HepG2 (cell line): ENCODE measurements around the gene PLEKHB1. TPM values are rescaled to one million over a fixed set of nuclear protein-coding genes. Genes with fewer than 3 reads are reported as not detected.

Source experiments
- EP300 ChIP-seq, 3 experiments: sonication (generic) in 1 of 3; formaldehyde crosslinking in 1 of 3; IDR thresholded peaks; 2 replicates each; pipeline versions ENCODE4 v1.5.1 to v1.6.1; 2011 to 2020; ENCODE audit warnings: low read depth in 2 of 3, low read length in 2 of 3, borderline replicate concordance in 1 of 3, improper control_type of control experiment in 1 of 3, mild to moderate bottlenecking in 1 of 3, missing genetic modification reagents in 1 of 3, moderate library complexity in 1 of 3
- GABPB1 ChIP-seq: IDR thresholded peaks from 2 replicates; pipeline ENCODE4 v1.6.1; 2016; ENCODE audit warnings: mild to moderate bottlenecking, missing genetic modification reagents, moderate library complexity, missing compliant biosample characterization
- HNF1B ChIP-seq: sonication (generic); formaldehyde crosslinking; IDR thresholded peaks from 2 replicates; pipeline ENCODE4 v1.5.1; 2020; ENCODE audit warnings: mild to moderate bottlenecking, moderate library complexity, missing genetic modification reagents
- NFYC ChIP-seq: IDR thresholded peaks from 2 replicates; pipeline ENCODE4 v1.6.1; 2016; ENCODE audit warnings: missing genetic modification reagents, missing compliant biosample characterization
- NR2C2 ChIP-seq: sonication (generic); formaldehyde crosslinking; IDR thresholded peaks from 2 replicates; pipeline ENCODE4 v1.4.0; 2020; ENCODE audit warnings: missing genetic modification reagents, mild to moderate bottlenecking, moderate library complexity, borderline replicate concordance
- NRL ChIP-seq: sonication (generic); formaldehyde crosslinking; IDR thresholded peaks from 2 replicates; pipeline ENCODE4 v1.5.0; 2020; ENCODE audit warnings: missing genetic modification reagents, mild to moderate bottlenecking, moderate library complexity, borderline replicate concordance
- PHF21A ChIP-seq: sonication (generic); formaldehyde crosslinking; IDR thresholded peaks from 2 replicates; pipeline ENCODE4 v1.5.0; 2020; ENCODE audit warnings: mild to moderate bottlenecking, missing genetic modification reagents
- PPARG ChIP-seq: conservative IDR thresholded peaks from 2 replicates; pipeline ENCODE4 v1.6.1; 2016; ENCODE audit warnings: missing biosample characterization, missing genetic modification reagents
- RXRB ChIP-seq: IDR thresholded peaks from 2 replicates; pipeline ENCODE4 v1.6.1; 2016; ENCODE audit warnings: borderline replicate concordance, missing genetic modification reagents, missing compliant biosample characterization
- SRSF4 ChIP-seq: fragments of 200-400 bp; formaldehyde crosslinking; IDR thresholded peaks from one replicate; pipeline ENCODE4 v1.6.1; 2018; ENCODE audit warnings: mild to moderate bottlenecking, low read depth, low read length, moderate library complexity; ENCODE audit not compliant: poor library complexity, severe bottlenecking
- TEAD3 ChIP-seq: optimal IDR thresholded peaks from 2 replicates; pipeline ENCODE3; 2016; ENCODE audit warnings: borderline replicate concordance
- TFAP4 ChIP-seq: sonication (generic); IDR thresholded peaks from 2 replicates; pipeline ENCODE4 v1.6.1; 2016; ENCODE audit warnings: low read depth, borderline replicate concordance
- THAP11 ChIP-seq: IDR thresholded peaks from 2 replicates; pipeline ENCODE4 v1.6.1; 2016; ENCODE audit warnings: missing biosample characterization, missing genetic modification reagents
- THRA ChIP-seq: sonication (generic); formaldehyde crosslinking; IDR thresholded peaks from 2 replicates; pipeline ENCODE4 v1.4.0; 2020; ENCODE audit warnings: missing genetic modification reagents, borderline replicate concordance
- ZBTB7A ChIP-seq: sonication (generic); formaldehyde crosslinking; IDR thresholded peaks from 2 replicates; pipeline ENCODE4 v1.8.0; 2022; ENCODE audit warnings: mild to moderate bottlenecking, missing genetic modification reagents
- ZNF205 ChIP-seq: IDR thresholded peaks from 2 replicates; pipeline ENCODE4 v1.6.1; 2018; ENCODE audit warnings: missing biosample characterization, missing genetic modification reagents
- ZNF574 ChIP-seq: sonication (generic); formaldehyde crosslinking; IDR thresholded peaks from 2 replicates; pipeline ENCODE4 v1.4.0; 2020; ENCODE audit warnings: missing genetic modification reagents
- ZNF770 ChIP-seq: sonication (generic); formaldehyde crosslinking; IDR thresholded peaks from 2 replicates; pipeline ENCODE4 v1.5.0; 2020; ENCODE audit warnings: mild to moderate bottlenecking, missing genetic modification reagents
- ZNF788 ChIP-seq: sonication (generic); formaldehyde crosslinking; IDR thresholded peaks from 2 replicates; pipeline ENCODE4 v1.5.0; 2020; ENCODE audit warnings: mild to moderate bottlenecking, missing genetic modification reagents, borderline replicate concordance
- polyA plus RNA-seq, 8 experiments: library from polyadenylated mRNA; depleted of rRNA in 3 of 8; stranded (reverse) in 7 of 8; unstranded in 1 of 8; fragments of >200 nt; fragmentation: Illumina TruSeq in 4 of 8; extraction: Trizol in 4 of 8; gene quantifications; 2 replicates each; pipeline versions ENCODE4 v1.2.1 to v1.2.3, GENCODE V29; 2011 to 2016; ENCODE audit warnings: low read depth in 4 of 8, missing spikeins in 1 of 8, mixed read lengths in 1 of 8; ENCODE audit not compliant: insufficient read depth in 1 of 8
- total RNA-seq, 5 experiments: library from RNA; depleted of rRNA; stranded (reverse); fragments of >200 nt; fragmentation: Illumina TruSeq; extraction: Trizol; gene quantifications; 2 replicates each; pipeline ENCODE4 v1.2.3, GENCODE V29; 2016; ENCODE audit warnings: low read depth in 1 of 5

PLEKHB1 gene
- total and polyA plus RNA-seq, 2 of the 13 experiments (the other 11 are each of a cell fraction or from before 2014, with no cell fraction given) = 68.0 to 99.3 TPM

- no peak for TF ChIP-seq SRSF4
- 0 out of 2 replicates have a peak, but pooled peaks have one; percentile 25 for TF ChIP-seq HNF1B (CRISPR knock-in tag)
- TF ChIP-seq EP300 (IDR thresholded peaks at IDR 0.05; ENCODE audit: low read depth in 2 of 2, low read length in 2 of 2) = peak in 1 of 2 experiments; percentile 54; a peak in 1 of 4 replicates
- TF ChIP-seq EP300 (CRISPR knock-in tag; IDR thresholded peaks at IDR 0.05; ENCODE audit: borderline replicate concordance) = peak; percentile 50; the same call in 1 of the 2 replicates
- peak; percentile 47; the same call in 1 of the 2 replicates for TF ChIP-seq ZNF770 (CRISPR knock-in tag)
- TF ChIP-seq NR2C2 (CRISPR knock-in tag) = 0 out of 2 replicates have a peak, but pooled peaks have one; percentile 35
- peak; percentile 62; the same call in 1 of the 2 replicates for TF ChIP-seq ZBTB7A (CRISPR knock-in tag)
- TF ChIP-seq ZNF788 = peak; percentile 37; the same call in 1 of the 2 replicates
- TF ChIP-seq PHF21A = 0 out of 2 replicates have a peak, but pooled peaks have one; percentile 22
- TF ChIP-seq ZNF574 (CRISPR knock-in tag) = 0 out of 2 replicates have a peak, but pooled peaks have one; percentile 13
- 0 out of 2 replicates have a peak, but pooled peaks have one; percentile 24 for TF ChIP-seq GABPB1 (CRISPR knock-in tag)
- 0 out of 2 replicates have a peak, but pooled peaks have one; percentile 38 for TF ChIP-seq ZNF205 (CRISPR knock-in tag)
- TF ChIP-seq THRA (CRISPR knock-in tag) = no peak
- TF ChIP-seq PPARG (CRISPR knock-in tag) = no peak
- TF ChIP-seq TEAD3 = peak; percentile 47
- peak; percentile 69; the same call in 1 of the 2 replicates for TF ChIP-seq TFAP4
- no peak for TF ChIP-seq NFYC (CRISPR knock-in tag)
- TF ChIP-seq THAP11 (CRISPR knock-in tag) = peak; percentile 47; the same call in 1 of the 2 replicates
- 0 out of 2 replicates have a peak, but pooled peaks have one; percentile 19 for TF ChIP-seq NRL (CRISPR knock-in tag)
- TF ChIP-seq RXRB (CRISPR knock-in tag) = peak; percentile 47; the same call in 1 of the 2 replicates
Observed at GRCh38 chr11:73648571-73649046, 2.2 kb downstream of the PLEKHB1 start (continued).
